Fibroblast of peridontal ligament (primary cell): ENCODE results near the gene RNF32.
A peak's percentile ranks its signal among the peaks of the same experiment; 100 is the strongest.
"Not testable (repeated sequence)": the region's sequence is repeated elsewhere in the genome, so short reads cannot be mapped to it uniquely, and the experiment has no call there.

ENCODE experiments used
- DNase-seq: peaks from one replicate; pipeline ENCODE4 v3.0.0-alpha.2; 2010; ENCODE audit errors: extremely low read depth

The RNF32 gene

GRCh38 chr7:156642306-156643045 is 1.9 kb downstream of the RNF32 start:
- DNase-seq: no peak

DNA sequence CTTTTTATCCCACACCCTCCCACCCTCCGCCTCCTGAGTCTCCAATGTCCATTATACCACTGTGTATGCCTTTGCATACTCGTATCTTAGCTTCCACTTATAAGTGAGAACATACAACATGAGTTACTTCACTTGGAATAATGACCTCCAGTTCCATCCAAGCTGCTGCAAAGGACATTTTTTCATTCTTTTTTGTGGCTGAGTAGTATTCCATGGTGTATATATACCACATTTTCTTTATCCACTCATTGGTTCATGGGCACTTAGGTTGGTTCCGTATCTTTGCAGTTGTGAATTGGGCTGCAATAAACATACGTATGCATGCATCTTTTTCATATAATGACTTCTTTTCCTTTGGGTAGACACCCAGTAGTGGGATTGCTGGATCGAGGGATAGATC is 6.8 kb downstream of the RNF32 start:
- not testable (repeated sequence) for DNase-seq

DNA sequence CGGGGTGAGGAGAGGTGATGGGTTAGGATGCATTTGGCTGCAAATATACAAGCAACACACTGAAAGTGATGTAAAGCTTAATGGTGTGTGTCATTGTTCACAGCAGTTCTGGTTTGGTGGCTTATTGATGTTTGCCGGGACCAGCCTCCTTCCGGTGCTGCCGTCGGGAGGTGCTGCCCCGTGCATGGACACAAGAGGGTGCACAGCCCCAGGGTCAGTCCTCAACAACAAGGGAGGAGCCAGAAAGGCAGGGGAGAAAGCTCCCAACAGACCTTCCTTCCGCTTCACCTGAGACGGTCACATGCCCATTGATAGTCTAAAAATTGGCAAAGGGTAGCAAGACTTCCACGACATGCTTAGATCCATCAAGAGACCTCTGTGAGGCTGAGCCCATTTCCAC is 9.5 kb downstream of the RNF32 start:
- no peak for DNase-seq

GRCh38 chr7:156651474-156651873 is 10.9 kb downstream of the RNF32 start:
- peak; percentile 12 for DNase-seq

GRCh38 chr7:156652886-156653568 is 12.5 kb downstream of the RNF32 start:
- no peak for DNase-seq

DNA sequence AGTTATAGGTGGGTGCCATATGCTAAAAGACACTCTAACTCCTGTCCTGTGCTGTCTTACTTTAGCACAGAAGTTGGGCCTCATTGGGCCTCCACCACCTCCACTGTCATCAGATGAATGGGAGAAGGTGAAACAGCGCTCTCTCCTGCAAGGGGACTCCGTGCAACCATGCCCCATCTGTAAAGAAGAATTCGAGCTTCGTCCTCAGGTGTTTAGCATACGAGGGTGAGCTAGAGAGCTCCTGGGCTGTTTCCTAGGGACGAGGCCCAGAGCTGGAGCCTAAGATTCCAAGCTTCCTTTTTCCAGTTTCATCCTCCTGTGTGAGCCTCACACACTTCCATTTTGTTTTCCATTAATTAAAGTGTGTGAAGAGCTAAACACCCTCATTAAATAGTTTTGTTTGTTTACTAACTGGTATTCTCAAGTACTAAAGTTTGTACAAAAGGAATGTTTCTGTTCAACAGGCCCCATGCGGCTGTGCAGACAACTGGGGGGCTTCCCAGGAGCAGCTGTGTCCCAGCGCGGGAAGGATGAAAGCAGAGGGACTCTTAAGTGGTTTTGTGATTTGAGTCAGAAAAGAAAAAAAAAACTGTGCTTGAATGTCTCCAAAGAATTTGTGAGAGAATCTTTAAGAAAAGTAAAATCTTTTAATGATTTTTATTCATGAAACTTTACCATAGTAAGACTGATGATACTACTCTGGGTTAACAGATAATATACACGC is 14.1 kb downstream of the RNF32 start:
- DNase-seq: no peak

DNA sequence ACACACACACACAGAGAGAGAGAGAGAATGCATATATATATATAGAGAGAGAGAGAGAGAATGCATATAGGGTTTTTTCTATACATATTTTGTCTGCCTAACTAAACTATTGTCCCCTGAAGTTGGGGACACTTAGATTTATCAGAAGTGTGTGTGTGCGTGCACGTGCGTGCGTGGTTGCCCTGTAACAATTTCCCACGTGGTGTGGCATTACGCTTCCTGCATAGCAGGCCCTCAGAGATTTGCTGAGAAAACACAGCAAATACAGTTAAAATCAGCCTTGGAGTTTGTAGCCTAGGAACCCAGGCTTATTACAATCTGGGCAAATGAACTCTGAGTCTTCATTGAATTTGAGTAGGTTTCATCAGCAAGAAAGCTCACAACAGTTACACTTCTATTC is 14.7 kb downstream of the RNF32 start:
- DNase-seq: no peak

DNA sequence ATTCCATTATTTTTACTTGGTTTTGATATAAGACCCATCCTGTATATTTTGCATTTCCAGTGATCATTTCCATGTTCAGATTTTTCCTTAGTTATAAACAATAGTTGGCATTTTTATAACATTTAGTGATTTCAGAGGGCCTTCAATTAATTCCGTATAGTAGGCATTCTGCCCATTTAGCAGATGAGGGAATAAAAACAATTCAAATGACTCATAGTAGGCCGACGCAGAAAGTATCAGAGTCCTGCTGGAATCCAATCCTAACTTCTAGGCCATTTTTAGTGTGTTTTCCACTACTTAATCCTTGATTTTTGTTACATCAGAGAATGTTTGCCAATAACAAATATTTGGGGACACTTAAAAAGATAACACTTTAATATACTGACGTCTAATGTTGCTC is 15.4 kb downstream of the RNF32 start:
- no peak for DNase-seq

DNA sequence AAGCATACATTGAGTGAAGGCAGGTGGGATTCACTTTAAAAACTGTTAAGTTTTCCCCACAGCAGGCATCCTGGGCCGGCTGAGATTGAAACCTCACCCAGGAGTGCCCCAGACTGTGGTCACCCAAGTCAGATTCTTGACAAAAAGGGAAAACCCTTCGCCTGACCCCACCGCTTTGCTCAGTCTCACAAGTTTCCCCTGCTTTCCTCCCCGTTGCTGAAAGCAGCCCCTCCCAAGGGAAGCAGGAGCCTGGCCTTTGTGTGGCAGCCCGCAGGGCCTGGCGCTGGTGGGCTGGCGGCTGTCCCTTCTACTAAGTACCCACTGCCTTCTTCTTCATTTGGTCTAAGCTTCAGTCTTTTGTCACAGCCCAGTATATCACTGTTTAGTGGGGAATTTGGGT is 16.0 kb downstream of the RNF32 start:
- no peak for DNase-seq

GRCh38 chr7:156657681-156658080 is 17.1 kb downstream of the RNF32 start:
- no peak for DNase-seq

DNA sequence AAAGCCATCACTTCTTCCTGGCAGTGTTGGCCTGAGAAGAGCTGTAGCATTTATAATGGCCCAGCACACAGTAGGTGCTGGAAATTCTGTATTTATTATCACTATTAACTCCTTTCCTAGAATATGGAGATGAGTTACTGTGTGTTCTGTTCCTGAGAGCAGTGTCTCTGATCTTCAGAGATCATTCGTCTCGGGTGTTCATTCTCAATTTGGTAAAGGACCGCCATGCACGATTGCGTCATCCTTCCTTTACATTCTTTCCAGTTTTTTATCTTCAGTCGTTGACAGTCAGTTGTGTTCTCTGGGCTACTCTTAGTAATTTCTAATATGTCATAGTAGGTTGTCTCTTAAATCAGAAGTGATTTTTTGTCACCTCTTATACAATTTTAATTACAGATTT is 18.6 kb downstream of the RNF32 start:
- DNase-seq: no peak

- no peak for DNase-seq
Observed at GRCh38 chr7:156659961-156660360, 19.4 kb downstream of the RNF32 start.

DNA sequence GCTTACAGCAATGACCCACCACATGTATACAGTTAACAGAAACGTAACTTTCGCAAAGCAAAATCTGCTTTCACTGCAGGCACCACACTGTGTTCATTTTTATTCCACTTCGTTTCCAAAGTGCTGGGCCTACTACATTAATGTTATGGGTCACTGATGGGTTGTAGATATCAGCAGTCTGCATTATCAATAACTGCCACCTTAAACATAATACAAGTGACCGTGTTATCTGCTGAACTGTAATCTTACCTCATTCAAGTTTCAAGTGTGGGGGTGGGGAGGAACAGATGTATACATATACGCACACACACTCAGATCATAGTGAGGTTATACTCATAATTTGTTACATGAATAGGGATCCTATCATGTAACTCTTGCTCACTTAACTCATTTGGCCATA is 21.1 kb downstream of the RNF32 start:
- DNase-seq: no peak

DNA sequence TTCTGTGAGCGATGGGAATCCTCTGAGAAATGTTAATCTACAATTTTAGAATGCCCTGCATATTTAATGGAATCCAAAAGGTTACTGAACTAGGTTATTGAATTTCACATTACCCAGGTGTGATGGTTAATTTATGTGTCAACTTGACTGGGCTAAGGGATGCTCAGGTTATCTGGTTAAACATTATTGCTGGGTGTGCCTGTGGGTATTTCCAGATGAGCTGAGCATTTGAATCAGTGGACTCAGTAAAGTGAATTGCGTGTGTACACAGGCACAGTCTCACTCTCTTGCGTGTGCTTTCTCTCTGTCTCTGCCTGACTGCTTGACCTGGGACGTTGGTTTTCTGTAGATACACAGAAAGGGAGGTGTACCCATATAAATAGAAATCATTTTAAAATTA is 21.7 kb downstream of the RNF32 start:
- no peak for DNase-seq

GRCh38 chr7:156665101-156665500 is 24.5 kb downstream of the RNF32 start:
- DNase-seq: no peak

DNA sequence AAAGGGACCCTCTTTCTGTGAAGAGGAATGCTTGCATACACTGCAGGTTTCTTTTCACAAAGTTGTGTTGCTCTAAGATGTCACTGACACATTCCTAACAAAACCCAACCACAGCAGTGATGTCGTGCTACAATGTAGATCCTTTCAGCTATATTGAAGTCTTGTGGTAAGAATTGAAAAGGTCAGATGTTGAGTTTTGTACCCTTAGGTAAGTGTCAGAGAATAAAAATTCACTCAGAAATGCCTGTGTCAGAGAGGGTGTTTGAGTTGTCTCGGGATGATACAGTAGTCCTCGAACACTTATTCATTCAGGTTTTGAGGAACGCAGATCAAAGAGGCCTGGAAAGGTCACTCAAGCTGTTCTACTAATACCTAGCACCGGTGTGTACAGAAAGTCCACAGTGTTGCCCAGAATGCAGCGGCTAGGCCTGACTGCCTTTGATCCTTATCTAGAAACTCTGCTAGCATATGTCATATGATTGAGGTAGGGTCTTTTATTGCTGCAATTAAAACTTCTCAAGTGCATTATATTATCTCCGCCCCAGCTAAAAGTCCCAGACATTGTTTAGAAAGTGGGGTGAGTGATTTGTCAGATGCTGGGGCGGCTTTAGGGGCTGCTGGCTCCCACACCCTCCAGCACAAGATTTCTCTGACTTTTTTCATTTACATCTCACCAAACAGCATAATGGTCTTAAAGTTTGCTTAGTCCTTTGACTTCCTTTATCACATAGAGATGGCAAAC is 26.0 kb downstream of the RNF32 start:
- DNase-seq: no peak

GRCh38 chr7:156667110-156667426 is 26.5 kb downstream of the RNF32 start:
- no peak for DNase-seq

GRCh38 chr7:156668130-156668741 is 27.7 kb downstream of the RNF32 start:
- DNase-seq: no peak

GRCh38 chr7:156669035-156669828 is 28.7 kb downstream of the RNF32 start:
- no peak for DNase-seq

DNA sequence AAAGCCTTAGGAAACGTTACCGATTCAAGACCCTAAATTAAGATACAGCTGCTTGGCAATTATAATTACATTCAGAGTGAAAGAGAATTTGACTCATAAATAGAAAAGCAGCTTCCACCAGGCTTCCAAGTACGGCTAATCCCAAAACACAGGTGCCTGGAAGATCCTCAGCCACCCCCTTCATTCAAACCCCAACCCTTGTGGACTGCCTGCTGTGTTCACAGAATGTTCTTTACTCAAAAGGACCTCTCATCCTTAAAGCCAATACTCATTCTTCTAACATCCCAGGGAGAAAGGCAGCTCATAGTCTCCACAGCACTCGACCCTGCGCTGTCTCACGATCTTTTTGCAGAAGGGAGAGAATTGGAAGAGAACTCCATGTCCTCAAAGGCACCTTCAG is 32.9 kb downstream of the RNF32 start:
- no peak for DNase-seq

- no peak for DNase-seq
Observed at GRCh38 chr7:156673902-156674301, 33.3 kb downstream of the RNF32 start.
